Caki2 (cell line): ENCODE measurements around the gene DRC3. TPM values are rescaled to one million over a fixed set of nuclear protein-coding genes. Genes with fewer than 3 reads are reported as not detected.

Source experiments
- DNase-seq: peaks from one replicate; pipeline ENCODE4 v3.0.0-alpha.2; 2015; ENCODE audit warnings: low read depth
- in situ Hi-C: cut with HindIII; loops from 2 replicates; pipeline ENCODE4 v1.10.0; 2016; ENCODE audit warnings: low sequenced_read_pairs, low pct_unique_long_range_greater_than_20kb, mixed read lengths
- total RNA-seq: library from RNA; depleted of rRNA; stranded (reverse); fragments of >200 nt; shearing (Covaris generic); gene quantifications from 2 replicates; pipeline ENCODE4 v1.2.3, GENCODE V29; 2014; ENCODE audit warnings: low replicate concordance; rRNA removed

The DRC3 gene, protein sequence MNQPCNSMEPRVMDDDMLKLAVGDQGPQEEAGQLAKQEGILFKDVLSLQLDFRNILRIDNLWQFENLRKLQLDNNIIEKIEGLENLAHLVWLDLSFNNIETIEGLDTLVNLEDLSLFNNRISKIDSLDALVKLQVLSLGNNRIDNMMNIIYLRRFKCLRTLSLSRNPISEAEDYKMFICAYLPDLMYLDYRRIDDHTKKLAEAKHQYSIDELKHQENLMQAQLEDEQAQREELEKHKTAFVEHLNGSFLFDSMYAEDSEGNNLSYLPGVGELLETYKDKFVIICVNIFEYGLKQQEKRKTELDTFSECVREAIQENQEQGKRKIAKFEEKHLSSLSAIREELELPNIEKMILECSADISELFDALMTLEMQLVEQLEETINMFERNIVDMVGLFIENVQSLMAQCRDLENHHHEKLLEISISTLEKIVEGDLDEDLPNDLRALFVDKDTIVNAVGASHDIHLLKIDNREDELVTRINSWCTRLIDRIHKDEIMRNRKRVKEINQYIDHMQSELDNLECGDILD
- 0.03 TPM in 1 of 2 replicates, not detected in the other for total RNA-seq

DNA sequence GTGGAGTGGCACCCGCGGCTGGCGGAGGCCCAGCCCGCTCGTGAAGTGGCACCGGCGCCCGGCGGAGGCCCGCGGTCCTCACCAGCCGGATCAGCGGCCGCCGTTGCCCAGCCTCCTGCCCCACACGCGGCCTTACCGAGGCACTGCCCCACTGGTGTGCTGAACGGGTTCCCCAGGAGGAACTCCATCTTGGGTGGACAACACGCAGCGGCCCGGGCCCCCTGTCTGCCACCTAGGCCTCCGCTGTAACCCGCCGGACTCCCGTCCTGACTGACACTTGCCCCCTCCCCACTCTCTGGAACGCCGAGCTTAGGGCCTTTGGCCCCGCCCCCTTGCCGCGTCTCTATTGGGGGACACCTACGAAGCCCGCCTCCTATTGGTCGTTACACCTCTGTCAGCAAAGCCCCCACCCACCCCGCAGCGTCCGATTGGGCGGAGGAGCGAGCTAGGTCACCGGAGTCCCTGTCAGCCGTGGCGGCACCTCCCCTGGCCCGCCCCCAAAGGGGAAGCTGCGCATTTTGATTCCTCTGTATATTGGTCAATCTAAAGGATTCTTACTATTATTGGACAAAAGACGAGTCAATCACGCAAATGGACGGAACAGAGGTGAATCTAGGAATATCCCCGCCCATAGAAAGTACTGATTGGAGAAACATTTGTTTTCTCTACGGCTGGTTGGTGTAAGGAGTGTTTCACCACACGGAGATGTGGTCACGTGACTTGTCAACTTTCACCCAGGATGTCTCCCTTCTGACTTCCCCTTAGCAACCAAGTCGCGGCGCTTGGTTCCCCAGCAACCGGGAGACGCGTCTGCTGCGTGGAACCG lies at the start of gene DRC3, which contains the start of gene TOM1L2:
Gene DRC3 (plus strand): TSS at position 737 of the 826 bp plus-strand sequence. CDS start 4,737 bp downstream, outside the sequence.
Gene TOM1L2 (minus strand): TSS at position 275 of the 826 bp plus-strand sequence. CDS start 87 bp downstream, at position 188.
- in situ Hi-C loops = no loop called here

GRCh38 chr17:17924131-17924856 lies 48.4 kb upstream of the DRC3 start:
- in situ Hi-C loops = no loop called here
- no peak for DNase-seq

More for the DNA sequence above, at the start of gene DRC3, which contains the start of gene TOM1L2:
- DNase-seq = peak; percentile 99

DNA sequence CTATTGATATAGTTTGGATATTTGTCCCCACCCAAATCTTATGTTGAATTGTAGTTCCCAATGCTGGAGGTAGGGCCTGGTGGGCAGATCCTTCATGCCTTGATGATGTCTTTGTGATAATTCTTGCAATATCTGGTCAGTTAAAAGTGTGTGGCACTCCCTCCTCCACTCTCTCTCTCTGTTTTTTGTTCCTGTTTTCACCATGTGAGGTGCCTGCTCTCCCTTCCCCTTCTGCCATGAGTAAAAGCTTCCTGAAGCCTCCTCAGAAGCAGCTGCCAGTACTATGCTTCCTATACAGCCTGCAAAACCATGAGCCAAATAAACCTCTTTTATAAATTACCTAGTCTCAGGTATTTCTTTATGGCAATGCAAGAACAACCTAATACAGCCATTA lies 47.8 kb upstream of the DRC3 start:
- in situ Hi-C loops = no loop called here
- DNase-seq = no peak

GRCh38 chr17:17926036-17926435 lies 46.6 kb upstream of the DRC3 start:
- DNase-seq = no peak
- in situ Hi-C loops = no loop called here

GRCh38 chr17:17926840-17927449 lies 45.7 kb upstream of the DRC3 start:
- in situ Hi-C loops = no loop called here
- no peak for DNase-seq

- DNase-seq = no peak
Observed at GRCh38 chr17:17928398-17929287, 44.0 kb upstream of the DRC3 start.

DNA sequence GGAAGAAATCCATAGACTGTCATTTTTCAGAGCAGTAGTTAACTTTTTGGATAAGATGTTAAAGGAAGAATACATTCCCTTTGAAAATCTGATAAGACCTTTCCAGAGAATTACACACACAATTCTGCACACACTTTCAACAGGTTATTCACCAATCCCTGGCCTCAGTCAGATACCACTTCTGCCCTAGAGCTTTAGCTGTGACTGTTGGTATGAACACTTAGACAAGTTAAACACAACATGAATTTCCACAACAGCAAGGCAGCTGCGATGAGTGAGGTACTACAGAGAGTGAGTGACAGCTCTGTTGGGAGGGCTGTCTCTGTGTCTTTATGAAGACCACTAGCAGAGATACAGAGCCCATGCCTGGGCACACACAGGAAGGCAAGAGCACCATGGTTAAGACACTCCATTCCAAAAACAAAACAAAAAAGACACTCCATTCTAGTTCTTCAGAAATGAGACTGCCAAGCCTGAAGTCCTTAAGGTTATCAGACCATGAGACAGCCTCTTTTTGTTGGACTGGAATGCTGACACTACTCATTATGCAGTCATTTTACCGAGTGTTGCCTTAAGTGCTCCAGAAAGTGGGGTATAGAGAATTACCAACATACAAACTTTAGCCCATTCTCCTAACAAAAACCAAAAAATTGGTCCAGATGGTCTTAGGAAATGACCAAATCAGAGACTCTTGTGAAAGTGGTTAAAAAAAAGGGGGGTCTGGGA lies 42.8 kb upstream of the DRC3 start:
- in situ Hi-C loops = no loop called here
- no peak for DNase-seq

More at GRCh38 chr17:17928398-17929287, 44.0 kb upstream of the DRC3 start:
- in situ Hi-C loops = no loop called here

DNA sequence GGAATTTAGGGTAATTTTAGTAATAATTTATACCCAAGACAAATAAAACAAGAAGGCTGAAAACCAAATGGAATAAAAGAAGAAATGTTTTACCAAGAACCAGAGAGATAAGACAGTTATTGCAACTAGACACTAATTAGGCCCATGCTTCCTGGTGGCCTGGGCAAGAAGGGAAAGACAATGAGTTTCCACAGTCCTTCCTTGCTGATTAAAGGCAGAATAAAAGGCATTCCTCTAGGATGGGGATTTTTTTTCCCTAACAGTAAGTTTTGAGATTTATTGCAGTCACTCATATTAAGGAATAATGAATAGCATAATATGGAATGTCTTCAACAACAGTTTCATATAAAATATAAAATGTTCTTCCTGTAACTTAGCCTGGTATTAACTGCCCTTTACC lies 42.0 kb upstream of the DRC3 start:
- in situ Hi-C loops = no loop called here
- no peak for DNase-seq

DNA sequence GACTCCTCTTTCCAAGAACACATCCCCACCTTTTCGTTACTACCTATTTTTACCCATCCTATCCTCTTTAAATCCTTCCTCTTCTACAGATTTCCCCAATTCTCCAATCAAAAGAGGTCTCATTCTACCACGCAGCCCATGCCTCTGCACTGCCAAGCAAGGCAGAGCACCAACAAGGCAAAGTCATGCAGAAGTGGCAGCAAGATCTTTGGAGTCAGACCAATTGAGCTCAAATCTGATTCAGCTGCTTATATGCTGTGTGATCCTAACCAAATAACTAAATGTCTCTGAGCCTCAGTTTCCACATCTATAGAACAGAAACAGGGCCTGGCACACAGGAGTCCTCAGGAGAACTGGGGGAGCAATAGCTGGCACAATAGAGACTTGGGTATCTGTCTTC lies 41.5 kb upstream of the DRC3 start:
- DNase-seq = no peak
- in situ Hi-C loops = no loop called here

GRCh38 chr17:17933775-17934174 lies 38.9 kb upstream of the DRC3 start:
- no peak for DNase-seq
- in situ Hi-C loops = no loop called here

DNA sequence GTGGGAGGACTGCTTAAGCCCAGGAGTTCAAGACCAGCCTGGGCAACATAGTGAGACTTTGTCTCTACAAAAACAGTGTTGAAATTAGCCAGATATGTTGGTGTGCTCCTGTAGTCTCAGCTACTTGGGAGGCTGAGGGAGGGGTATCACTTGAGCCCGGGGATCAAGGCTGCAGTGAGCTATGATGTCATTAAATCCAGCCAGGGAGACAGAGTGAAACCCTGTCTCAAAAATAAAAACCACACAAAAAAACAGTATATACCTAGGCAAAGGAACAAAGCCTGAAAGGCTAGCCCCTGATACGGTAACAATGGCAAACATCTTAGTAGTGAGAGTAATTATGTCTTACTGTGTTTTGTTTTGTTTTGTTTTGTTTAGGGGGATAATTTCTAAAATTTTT lies 38.4 kb upstream of the DRC3 start:
- no peak for DNase-seq
- in situ Hi-C loops = no loop called here

DNA sequence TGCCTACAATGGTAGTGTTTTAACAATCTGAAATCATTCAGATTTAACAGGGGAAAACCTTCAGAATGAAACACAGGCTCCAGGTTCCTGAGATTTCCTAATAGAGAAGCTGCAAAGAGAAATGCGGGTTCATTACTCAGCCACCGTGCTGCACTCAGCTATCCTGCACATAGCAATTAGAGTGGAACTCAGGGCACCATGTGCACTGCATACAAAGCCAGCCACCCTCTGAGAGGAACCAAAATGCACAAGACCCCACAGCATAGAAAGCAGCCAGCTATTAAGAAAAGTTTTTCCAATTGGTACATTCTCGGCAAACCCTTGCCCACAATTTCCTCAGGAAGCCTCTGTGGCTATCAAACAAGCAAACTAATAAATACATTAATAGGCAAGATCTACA lies 37.9 kb upstream of the DRC3 start:
- in situ Hi-C loops = no loop called here
- DNase-seq = no peak

- DNase-seq = peak; percentile 29
- in situ Hi-C loops = no loop called here
Observed at GRCh38 chr17:17935321-17936271, 37.1 kb upstream of the DRC3 start.

DNA sequence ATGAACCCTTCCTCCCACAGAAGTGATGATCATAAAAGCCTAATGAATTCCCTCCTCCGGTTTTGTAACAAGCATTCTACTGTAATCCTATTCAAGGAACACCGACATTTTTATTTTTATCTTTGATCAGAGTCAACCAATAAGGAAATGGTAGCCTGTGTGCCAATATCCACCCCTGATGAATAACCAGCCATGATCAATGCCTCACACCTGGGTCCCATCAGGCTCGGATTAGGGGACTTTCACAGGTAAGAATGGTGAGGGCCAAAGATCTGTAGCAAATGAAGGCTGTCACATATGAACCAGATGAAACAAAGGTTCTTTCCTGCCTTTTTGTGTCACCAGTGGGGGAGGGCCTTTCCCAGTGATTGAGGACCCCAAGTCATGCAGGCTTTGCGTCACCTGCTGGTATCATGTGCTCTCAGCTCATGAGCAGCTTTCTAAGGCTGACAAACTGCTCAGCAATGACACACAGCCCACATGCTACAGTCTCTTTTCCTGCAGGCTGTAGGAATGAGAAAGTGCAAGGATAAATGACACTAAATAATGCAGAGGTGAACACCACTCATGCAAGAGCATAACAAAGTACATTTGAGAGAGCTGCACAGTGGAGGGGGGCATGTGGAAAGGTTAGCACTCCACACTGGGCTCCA lies 35.3 kb upstream of the DRC3 start:
- in situ Hi-C loops = no loop called here
- no peak for DNase-seq

GRCh38 chr17:17937958-17938357 lies 34.7 kb upstream of the DRC3 start:
- in situ Hi-C loops = no loop called here
- DNase-seq = no peak
